Sigmoid colon (tissue), 7 donors: ENCODE measurements around the gene DLGAP4. TPM values are rescaled to one million over a fixed set of nuclear protein-coding genes. Genes with fewer than 3 reads are reported as not detected.

Experiments used
- DNase-seq: peaks from one replicate; pipeline ENCODE4 v3.0.0-alpha.2; 2019
- H3K27ac ChIP-seq, 4 donors: fragments of 200-600 bp; sonication (generic); one replicate each; pipeline ENCODE4 v1.5.1; 2016 to 2019; ENCODE audit warnings: mild to moderate bottlenecking in 1 of 4
- H3K27me3 ChIP-seq, 3 donors: fragments of 200-600 bp; sonication (generic); one replicate each; pipeline ENCODE4 v1.5.1; 2019; ENCODE audit warnings: mild to moderate bottlenecking in 1 of 3
- H3K36me3 ChIP-seq, 4 donors: fragments of 200-600 bp; sonication (generic); one replicate each; pipeline ENCODE4 v1.5.1; 2016 to 2019
- H3K4me1 ChIP-seq, 4 donors: fragments of 200-600 bp; sonication (generic); one replicate each; pipeline ENCODE4 v1.5.1; 2017 to 2019
- H3K4me3 ChIP-seq, 4 donors: fragments of 200-600 bp; sonication (generic); one replicate each; pipeline ENCODE4 v1.5.1; 2017 to 2019; ENCODE audit warnings: mild to moderate bottlenecking in 2 of 4, moderate library complexity in 1 of 4
- H3K9me3 ChIP-seq, 4 donors: fragments of 200-600 bp in 3 of 4; sonication (generic) in 3 of 4; one replicate each; pipeline versions ENCODE4 v1.5.1 to v1.6.1; 2013 to 2019
- CTCF ChIP-seq, 4 experiments: fragments of 450-650 bp in 3 of 4; fragments of 200-600 bp in 1 of 4; IDR thresholded peaks; one replicate each; pipeline ENCODE4 v1.5.1; 2016 to 2019; ENCODE audit warnings: antibody characterized with exemption in 4 of 4, mild to moderate bottlenecking in 3 of 4, moderate library complexity in 2 of 4
- EP300 ChIP-seq, 4 donors: sonication (generic); formaldehyde crosslinking; IDR thresholded peaks; one replicate each; pipeline ENCODE4 v1.6.1; 2017; ENCODE audit warnings: antibody characterized with exemption in 4 of 4
- POLR2A ChIP-seq, 2 donors: fragments of 450-650 bp; IDR thresholded peaks; one replicate each; pipeline ENCODE4 v1.6.1; 2016; ENCODE audit warnings: antibody characterized with exemption in 2 of 2, mild to moderate bottlenecking in 2 of 2, moderate library complexity in 2 of 2
- POLR2AphosphoS5 ChIP-seq, 4 donors: sonication (generic); formaldehyde crosslinking; IDR thresholded peaks; one replicate each; pipeline ENCODE4 v1.6.1; 2017; ENCODE audit warnings: antibody characterized with exemption in 4 of 4
- WGBS, 2 donors: extraction: QIAGEN DNeasy Blood & Tissue Kit; methylation state at CpG; one replicate each; pipeline ENCODE4 v1.1.7; 2013; 5-methylcytosine and 5-hydroxymethylcytosine counted together
- intact Hi-C: fragments of 100-400 bp; cut with DNase I; formaldehyde crosslinking; loops from one replicate; pipeline ENCODE4 v1.15.1; 2023
- polyA plus RNA-seq, 3 donors: library from polyadenylated mRNA; stranded (reverse); fragments of 200-250 nt; gene quantifications; one replicate each; pipeline ENCODE4 v1.2.3, GENCODE V29; 2013
- total RNA-seq, 4 donors: library from RNA; depleted of rRNA; stranded (reverse); fragments of >200 nt; gene quantifications; one replicate each; pipeline ENCODE4 v1.1.0, GENCODE V29; 2016
- donor health status: healthy with polysubstance abuse.
- donor health status: Bipolar disorder and iron deficiency.
- donor health status: healthy.

The DLGAP4 gene
- total and polyA plus RNA-seq, 7 donors = 21.0 to 60.7 (median 36.9) TPM

GRCh38 chr20:36399969-36400545, 93.9 kb downstream of the DLGAP4 start:
- WGBS, 2 donors = 50 to 66% methylated on average over 7 of the region's 7 CpGs
- H3K4me3 ChIP-seq = no peak overlapping the region
- H3K36me3 ChIP-seq = no peaks in the 10 kb centered on the region
- intact Hi-C loops = no loop called here
- TF ChIP-seq POLR2A (IDR thresholded peaks at IDR 0.05) = no peak
- TF ChIP-seq CTCF (IDR thresholded peaks at IDR 0.05) = no peak
- no peak for TF ChIP-seq EP300 (IDR thresholded peaks at IDR 0.05)
- no peak for TF ChIP-seq POLR2AphosphoS5 (IDR thresholded peaks at IDR 0.05)
- peaks cover 0 to 60% (median 9%) of the 10 kb centered on the region in 3 donors for H3K27me3 ChIP-seq
- H3K4me1 ChIP-seq = no peaks in the 10 kb centered on the region
- H3K9me3 ChIP-seq = no peaks in the 10 kb centered on the region
- DNase-seq = no peak
- H3K27ac ChIP-seq = no peak overlapping the region

- Histone ChIP-seq H3K27ac (no peak overlapping the region), H3K36me3 (no peaks in the 10 kb centered on the region), H3K4me3 (no peak overlapping the region), H3K9me3 (no peaks in the 10 kb centered on the region), H3K27me3 (peaks cover 0 to 60% (median 9%) of the 10 kb centered on the region in 3 donors), H3K4me1 (no peaks in the 10 kb centered on the region)
- 40 to 54% methylated on average over 18 of the region's 18 CpGs for WGBS, 2 donors
- intact Hi-C loops = no loop called here
- TF ChIP-seq POLR2A (IDR thresholded peaks at IDR 0.05) = no peak
- no peak for TF ChIP-seq POLR2AphosphoS5 (IDR thresholded peaks at IDR 0.05)
- no peak for TF ChIP-seq EP300 (IDR thresholded peaks at IDR 0.05)
- no peak for TF ChIP-seq CTCF (IDR thresholded peaks at IDR 0.05)
- no peak for DNase-seq
These were observed 95.0 kb downstream of the DLGAP4 start for GRCh38 chr20:36400909-36401735.

DNA sequence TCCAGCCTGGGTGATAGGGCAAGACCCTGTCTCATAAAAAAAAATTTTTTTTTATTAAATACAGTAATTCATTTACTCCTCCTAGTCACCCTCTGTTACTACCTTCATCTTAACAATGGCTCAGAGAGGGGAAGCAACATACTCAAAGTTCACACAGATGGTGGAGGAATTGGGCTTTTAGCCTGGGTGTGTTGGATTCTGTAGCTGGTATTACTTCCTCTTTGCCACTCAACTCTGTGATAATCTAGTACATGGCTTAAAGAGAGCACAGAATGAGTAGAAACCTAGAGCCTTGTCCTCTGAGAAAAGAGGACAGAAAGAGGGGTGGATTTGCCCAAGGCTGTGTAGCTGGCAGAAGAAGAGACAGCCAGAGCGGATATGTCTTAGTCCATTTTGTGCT, 96.6 kb downstream of the DLGAP4 start:
- TF ChIP-seq POLR2A (IDR thresholded peaks at IDR 0.05) (no peak), EP300 (IDR thresholded peaks at IDR 0.05) (no peak), CTCF (IDR thresholded peaks at IDR 0.05) (no peak), POLR2AphosphoS5 (IDR thresholded peaks at IDR 0.05) (no peak)
- WGBS, 2 donors = 87 to 94% methylated on average over 1 of the region's 1 CpG
- intact Hi-C loops = no loop called here

GRCh38 chr20:36404435-36404978, 98.4 kb downstream of the DLGAP4 start:
- peaks cover 0 to 40% (median 9%) of the 10 kb centered on the region in 3 donors for H3K27me3 ChIP-seq
- 84 to 87% methylated on average over 11 of the region's 11 CpGs for WGBS, 2 donors
- no peak for DNase-seq
- intact Hi-C loops = no loop called here
- no peak overlapping the region for H3K27ac ChIP-seq
- H3K4me1 ChIP-seq = no peaks in the 10 kb centered on the region
- no peak for TF ChIP-seq CTCF (IDR thresholded peaks at IDR 0.05)
- no peak for TF ChIP-seq POLR2A (IDR thresholded peaks at IDR 0.05)
- TF ChIP-seq EP300 (IDR thresholded peaks at IDR 0.05) = no peak
- no peak for TF ChIP-seq POLR2AphosphoS5 (IDR thresholded peaks at IDR 0.05)
- no peak overlapping the region for H3K4me3 ChIP-seq
- H3K9me3 ChIP-seq = no peaks in the 10 kb centered on the region
- no peaks in the 10 kb centered on the region for H3K36me3 ChIP-seq

More for the DNA sequence above, 96.6 kb downstream of the DLGAP4 start:
- H3K36me3 ChIP-seq = no peaks in the 10 kb centered on the region
- peaks cover 0 to 55% (median 9%) of the 10 kb centered on the region in 3 donors for H3K27me3 ChIP-seq
- no peak for DNase-seq
- H3K27ac ChIP-seq = no peak overlapping the region
- H3K4me3 ChIP-seq = no peak overlapping the region
- no peaks in the 10 kb centered on the region for H3K9me3 ChIP-seq
- H3K4me1 ChIP-seq = no peaks in the 10 kb centered on the region
